HG03025 (cell line): ENCODE results near the gene OR5H15.
"Not testable (repeated sequence)": the region's sequence is repeated elsewhere in the genome, so short reads cannot be mapped to it uniquely, and the experiment has no call there.

ENCODE experiments used
- ATAC-seq: cut with Tn5 transposase; IDR thresholded peaks from one replicate; pipeline ENCODE4 v1.9.1; 2021; ENCODE audit warnings: mild to moderate bottlenecking, moderate library complexity; ENCODE audit not compliant: unreplicated experiment, low FRiP score

The OR5H15 gene

GRCh38 chr3:98166396-98166795, at the start of gene OR5H15:
OR5H15 (plus strand) TSS chr3:98166696; CDS start chr3:98168700, 2,004 bp downstream.
- ATAC-seq, result no peak

GRCh38 chr3:98130421-98130820, 36.1 kb upstream of the OR5H15 start, which contains the start of gene OR5H1:
OR5H1 (plus strand) TSS chr3:98130721; CDS start chr3:98132698, 1,977 bp downstream.
- no peak for ATAC-seq

- no peak for ATAC-seq
These were observed 29.9 kb upstream of the OR5H15 start for GRCh38 chr3:98136631-98137030.

GRCh38 chr3:98137826-98138557, 28.5 kb upstream of the OR5H15 start:
- not testable (repeated sequence) for ATAC-seq

DNA sequence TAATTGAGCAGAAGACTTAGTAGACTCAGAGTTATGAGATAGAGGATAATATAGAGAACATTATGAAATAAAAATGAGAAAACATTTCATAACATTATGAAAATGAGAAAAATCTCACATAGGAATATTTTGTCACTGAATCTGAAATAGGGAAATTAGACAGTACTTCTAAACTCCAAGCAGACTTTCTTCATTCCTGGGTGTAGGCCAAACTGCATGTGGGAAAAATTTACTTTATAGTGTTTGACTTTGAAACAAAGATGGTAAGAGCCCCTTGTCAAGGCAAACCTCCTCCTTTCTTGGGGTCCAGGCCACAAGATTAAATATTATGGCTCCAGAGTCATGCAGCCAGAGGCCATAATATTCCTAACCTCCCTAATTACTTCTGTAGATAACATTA, 26.0 kb upstream of the OR5H15 start:
- ATAC-seq, result no peak

DNA sequence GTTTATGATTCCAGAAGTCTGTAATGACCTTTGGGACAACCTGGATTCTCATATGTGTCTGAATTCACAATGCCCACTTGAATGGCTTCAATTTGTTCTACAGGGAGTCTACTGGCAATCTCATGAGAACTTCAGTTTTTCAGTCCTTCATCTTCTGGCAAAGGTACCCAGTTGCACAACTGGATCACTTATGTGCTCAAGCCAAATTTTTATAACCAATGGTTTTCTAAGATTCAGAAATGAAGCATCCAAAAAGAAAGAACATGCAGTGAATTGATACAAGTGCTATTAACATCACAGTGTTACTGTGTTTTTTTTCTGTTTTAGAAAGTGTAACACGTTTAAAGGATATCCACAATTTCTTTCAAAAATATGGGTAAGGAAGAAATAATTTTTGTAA, 19.3 kb upstream of the OR5H15 start, which contains the start of gene OR5H14:
Gene OR5H14 (plus strand): TSS at position 301 of the 400 bp plus-strand sequence. CDS start 1,907 bp downstream, outside the sequence.
- no peak for ATAC-seq

DNA sequence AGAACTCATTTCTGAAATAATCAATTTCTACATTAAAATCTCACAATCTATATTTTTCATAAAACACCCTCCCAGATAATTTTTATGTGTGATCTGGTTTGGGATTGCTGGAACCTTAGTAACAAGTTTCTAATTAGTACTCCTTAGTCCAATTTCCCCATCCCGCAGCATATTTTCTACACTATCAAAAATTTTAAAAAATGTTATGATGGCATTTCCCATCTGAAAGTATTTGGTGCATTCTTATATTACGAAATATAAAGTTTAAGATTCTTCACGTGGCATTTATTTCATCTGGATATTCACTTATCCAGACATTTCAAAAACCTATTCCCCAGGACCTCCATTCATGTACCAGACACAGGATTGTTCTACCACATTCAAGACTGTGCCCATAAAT, 17.7 kb upstream of the OR5H15 start:
- ATAC-seq, result no peak

GRCh38 chr3:98149456-98149855, 17.0 kb upstream of the OR5H15 start:
- not testable (repeated sequence) for ATAC-seq

DNA sequence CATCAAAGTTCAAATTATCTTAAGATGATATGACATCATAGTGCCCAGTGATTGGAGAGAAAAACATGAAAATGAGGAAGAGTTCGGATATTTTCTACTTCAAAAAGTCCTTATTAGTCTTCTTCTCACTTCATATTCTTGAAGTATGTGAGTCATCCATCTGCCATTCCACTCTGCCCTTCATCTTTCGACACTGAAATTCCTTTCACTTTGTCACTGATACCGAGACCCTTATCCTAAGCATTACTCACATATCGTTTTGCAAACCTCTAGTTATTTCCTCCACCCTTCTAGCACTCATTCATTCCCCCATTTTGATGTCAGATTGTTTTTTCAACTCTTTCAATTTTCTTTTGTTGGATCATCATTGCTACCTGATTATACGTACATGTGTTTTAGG, 15.3 kb upstream of the OR5H15 start:
- ATAC-seq, result no peak

DNA sequence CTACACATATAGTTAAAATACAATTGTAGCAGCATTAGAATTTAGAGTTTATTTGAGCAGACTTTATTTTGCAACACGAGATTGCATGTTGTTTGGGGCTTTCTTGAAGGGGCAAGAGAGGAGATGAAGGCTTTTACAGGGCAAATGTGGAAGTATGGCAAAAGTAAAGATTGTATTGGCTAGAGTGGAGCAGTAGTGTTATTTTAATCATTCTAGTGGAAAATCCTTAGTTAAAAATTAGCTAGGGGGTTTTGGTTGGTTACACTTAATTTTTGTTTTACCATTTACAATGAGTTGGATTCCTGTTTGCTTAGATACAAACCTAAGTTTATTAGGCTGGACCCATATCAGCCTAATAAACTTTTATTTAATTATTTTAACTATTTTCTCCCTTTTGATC, 4.6 kb downstream of the OR5H15 start:
- no peak for ATAC-seq

DNA sequence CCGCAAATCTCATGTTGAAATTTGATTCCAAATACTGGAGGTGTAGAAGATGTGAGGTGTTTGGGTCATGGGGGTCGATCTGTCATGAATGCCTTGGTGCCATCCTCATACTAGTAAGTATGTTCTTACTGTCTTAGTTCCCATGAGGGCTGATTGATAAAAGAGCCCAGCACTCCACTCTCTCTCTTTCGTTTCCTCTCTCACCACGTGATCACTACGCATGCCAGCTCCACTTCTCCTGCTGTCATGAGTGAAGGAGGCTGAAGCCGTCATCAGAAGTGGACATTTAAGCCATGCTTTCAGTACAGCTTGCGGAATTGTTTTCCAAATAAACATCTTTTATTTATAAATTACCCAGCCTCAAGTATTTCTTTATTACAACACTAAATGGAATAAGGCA, 6.1 kb downstream of the OR5H15 start:
- no peak for ATAC-seq

GRCh38 chr3:98180319-98180890, 13.9 kb downstream of the OR5H15 start:
- ATAC-seq, result no peak

DNA sequence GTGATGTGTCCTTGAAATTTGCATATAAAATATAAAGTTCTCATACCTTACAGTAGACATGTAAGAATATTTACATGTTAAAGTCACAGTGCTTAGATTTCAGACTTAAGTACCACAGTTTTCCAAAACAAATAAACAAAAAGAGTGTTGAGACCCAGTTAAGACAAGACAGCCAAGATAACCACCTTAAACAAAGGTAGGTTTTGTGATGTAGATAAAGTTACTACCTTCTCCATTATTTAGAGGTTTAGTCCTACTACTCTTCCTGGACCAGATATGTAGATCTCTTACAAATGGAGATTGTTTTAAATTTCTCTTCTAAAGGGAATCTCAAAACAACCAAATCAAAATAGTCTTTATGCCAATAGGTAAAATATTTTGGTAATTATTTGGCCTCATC, 15.7 kb downstream of the OR5H15 start:
- no peak for ATAC-seq

DNA sequence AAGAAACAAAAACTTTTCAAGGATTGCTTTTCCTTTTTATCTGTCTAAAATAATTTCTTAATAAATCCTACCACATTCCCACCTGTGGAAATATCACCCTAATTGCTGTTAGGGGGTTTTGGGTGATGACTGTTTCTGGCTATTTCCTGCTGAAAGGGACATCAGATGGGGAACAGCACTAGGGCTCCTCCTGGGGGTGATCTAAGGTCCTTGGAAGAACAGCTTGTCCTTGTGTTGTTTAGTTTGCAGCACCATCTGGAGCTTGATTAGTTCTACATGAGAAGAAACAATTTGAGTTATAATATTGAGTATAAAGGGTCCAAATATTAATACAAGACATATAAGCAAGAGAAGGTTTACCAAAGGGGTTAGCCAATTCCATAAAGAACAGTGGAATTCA, 18.7 kb downstream of the OR5H15 start:
- no peak for ATAC-seq

DNA sequence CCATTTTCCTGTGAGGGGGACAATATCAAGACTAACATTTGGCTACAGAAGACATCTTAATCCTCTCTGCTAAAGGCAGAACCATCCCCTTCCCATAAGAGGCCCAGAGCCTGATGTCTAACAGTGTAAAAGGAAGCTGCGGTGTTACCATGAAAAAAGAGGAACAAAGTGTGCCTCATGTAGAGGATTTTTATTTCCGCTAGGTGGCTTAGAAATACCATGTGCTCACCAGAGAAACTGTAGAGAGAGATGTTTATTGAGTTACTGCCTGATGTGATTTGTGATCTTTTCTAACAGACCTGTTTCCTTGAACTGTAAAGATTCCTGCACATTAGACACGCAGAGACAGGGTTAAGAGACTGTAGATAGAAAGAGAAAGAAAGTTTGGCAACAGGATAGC, 22.0 kb downstream of the OR5H15 start:
- ATAC-seq, result no peak

DNA sequence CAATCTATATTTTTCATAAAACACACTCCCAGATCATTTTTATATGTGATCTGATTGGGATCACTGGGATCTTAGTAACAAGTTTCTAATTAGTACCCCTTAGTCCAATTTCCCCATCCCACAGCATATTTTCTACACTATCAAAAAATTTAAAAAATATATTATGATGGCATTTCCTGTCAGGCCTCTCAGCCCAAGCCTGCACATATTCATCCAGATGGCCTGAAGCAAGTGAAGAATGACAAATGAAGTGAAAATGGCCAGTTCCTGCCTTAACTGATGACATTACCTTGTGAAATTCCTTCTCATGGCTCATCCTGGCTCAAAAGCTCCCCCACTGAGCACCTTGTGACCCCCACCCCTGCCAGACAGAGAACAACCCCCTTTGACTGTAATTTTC, 24.4 kb downstream of the OR5H15 start:
- not testable (repeated sequence) for ATAC-seq

DNA sequence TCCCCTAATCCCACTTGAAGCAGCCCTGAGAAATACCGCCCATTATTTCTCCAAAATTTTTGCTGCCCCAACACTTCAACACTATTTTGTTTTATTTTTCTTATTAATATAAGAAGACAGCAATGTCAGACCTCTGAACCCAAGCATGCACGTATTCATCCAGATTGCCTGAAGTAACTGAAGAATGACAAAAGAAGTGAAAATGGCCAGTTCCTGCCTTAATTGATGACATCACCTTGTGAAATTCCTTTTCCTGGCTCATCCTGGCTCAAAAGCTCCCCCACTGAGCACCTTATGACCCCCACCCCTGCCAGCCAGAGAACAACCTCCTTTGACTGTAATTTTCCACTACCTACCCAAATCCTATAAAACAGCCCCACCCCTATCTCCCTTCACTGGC, 29.8 kb downstream of the OR5H15 start:
- not testable (repeated sequence) for ATAC-seq

DNA sequence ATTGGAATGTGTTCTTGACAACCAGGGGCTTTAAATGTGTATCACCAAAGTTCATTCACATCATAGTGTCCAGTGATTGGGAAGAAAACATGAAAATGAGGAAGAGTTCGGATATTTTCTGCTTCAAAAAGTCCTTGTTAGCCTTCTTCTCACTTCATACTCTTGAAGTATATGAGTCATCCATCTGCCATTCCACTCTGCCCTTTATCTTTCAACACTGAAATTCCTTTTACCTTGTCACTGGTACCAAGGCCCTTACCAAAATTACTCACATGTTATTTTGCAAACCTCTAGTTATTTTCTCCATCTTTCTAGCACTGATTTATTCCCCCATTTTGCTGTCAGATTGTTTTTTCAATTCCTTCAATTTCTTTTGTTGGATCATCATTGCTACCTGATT, 32.5 kb downstream of the OR5H15 start:
- no peak for ATAC-seq

DNA sequence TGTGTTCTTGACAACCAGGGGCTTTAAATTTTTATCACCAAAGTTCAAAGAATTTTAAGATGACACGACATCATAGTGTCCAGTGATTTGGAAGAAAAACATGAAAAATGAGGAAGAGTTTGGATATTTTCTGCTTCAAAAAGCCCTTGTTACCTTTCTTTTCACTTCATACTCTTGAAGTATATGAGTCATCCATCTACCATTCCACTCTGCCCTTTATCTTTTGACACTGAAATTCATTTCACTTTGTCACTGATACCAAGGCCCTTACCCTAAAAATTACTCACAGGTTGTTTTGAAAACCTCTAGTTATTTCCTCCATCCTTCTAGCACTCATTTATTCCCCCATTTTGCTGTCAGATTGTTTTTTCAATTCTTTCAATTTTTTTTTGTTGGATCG, 42.7 kb downstream of the OR5H15 start:
- no peak for ATAC-seq

GRCh38 chr3:98213276-98213675, 46.8 kb downstream of the OR5H15 start:
- no peak for ATAC-seq

DNA sequence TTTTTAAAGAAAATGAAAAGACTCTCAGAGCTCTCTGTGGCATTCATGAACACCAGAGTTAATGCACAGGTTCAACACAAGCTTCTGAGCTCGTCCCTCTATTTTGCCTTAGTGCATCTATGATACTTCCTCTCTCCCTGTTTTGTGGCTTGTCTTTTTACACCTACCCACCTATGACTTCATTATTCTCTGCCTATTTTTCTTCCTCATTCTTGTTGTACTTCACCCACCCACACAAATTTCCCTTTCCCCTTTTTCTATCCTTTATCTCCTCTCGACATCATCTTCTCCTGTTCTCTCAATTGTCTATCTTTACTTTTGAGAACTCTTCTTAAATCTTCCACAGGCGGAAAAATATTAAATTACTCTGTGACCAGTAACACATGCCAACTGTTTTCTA, 48.6 kb downstream of the OR5H15 start:
- no peak for ATAC-seq
